OCI-LY1 (cell line): ENCODE results near the gene TANC1.

ENCODE experiments used
- H2AFZ ChIP-seq: fragments of 200-600 bp; sonication (generic), shearing (Covaris generic); 2 replicates; pipeline ENCODE4 v1.6.0; 2014; ENCODE audit warnings: antibody characterized with exemption, mild to moderate bottlenecking, low read length
- H3F3A ChIP-seq: fragments of 200-600 bp; sonication (generic), shearing (Covaris generic); 2 replicates; pipeline ENCODE4 v1.6.0; 2014; ENCODE audit warnings: mild to moderate bottlenecking, antibody characterized with exemption, low read length, moderate library complexity; ENCODE audit not compliant: insufficient read depth
- H3K27ac ChIP-seq: fragments of 200-600 bp; sonication (generic); 2 replicates; pipeline ENCODE4 v1.5.1; 2014; ENCODE audit warnings: low read length, mixed run types, mild to moderate bottlenecking, low read depth; ENCODE audit not compliant: poor library complexity, severe bottlenecking
- H3K27me3 ChIP-seq: fragments of 200-600 bp; sonication (generic); 2 replicates; pipeline ENCODE4 v1.6.0; 2014; ENCODE audit warnings: antibody characterized with exemption, mild to moderate bottlenecking, low read length, moderate library complexity; ENCODE audit not compliant: insufficient read depth
- H3K36me3 ChIP-seq: fragments of 200-600 bp; sonication (generic); 2 replicates; pipeline ENCODE4 v1.6.1; 2014; ENCODE audit warnings: mild to moderate bottlenecking, antibody characterized with exemption, low read length, moderate library complexity, mixed read lengths; ENCODE audit not compliant: insufficient read depth
- H3K4me1 ChIP-seq: fragments of 200-600 bp; sonication (generic); 2 replicates; pipeline ENCODE4 v1.5.1; 2014; ENCODE audit warnings: mild to moderate bottlenecking, low read length, moderate library complexity; ENCODE audit not compliant: insufficient read depth, severe bottlenecking
- H3K4me2 ChIP-seq: fragments of 200-600 bp; sonication (generic), shearing (Covaris generic); 2 replicates; pipeline ENCODE4 v1.6.1; 2014; ENCODE audit warnings: low read length
- H3K4me3 ChIP-seq: fragments of 200-600 bp; sonication (generic); 2 replicates; pipeline ENCODE4 v1.5.1; 2014; ENCODE audit warnings: low read length, low read depth, mild to moderate bottlenecking, mixed read lengths; ENCODE audit not compliant: poor library complexity, severe bottlenecking
- H3K79me2 ChIP-seq: fragments of 200-600 bp; shearing (Covaris generic); 2 replicates; pipeline ENCODE4 v1.6.1; 2016; ENCODE audit warnings: mixed run types, low read length, mixed read lengths; ENCODE audit not compliant: insufficient read depth
- H3K9ac ChIP-seq: fragments of 200-600 bp; sonication (generic), shearing (Covaris generic); 2 replicates; pipeline ENCODE4 v1.6.1; 2014; ENCODE audit warnings: mild to moderate bottlenecking, low read length, mixed read lengths
- H3K9me2 ChIP-seq: fragments of 200-600 bp; sonication (generic), shearing (Covaris generic); 2 replicates; pipeline ENCODE4 v1.6.1; 2014; ENCODE audit warnings: low read depth, mild to moderate bottlenecking, low read length, mixed read lengths
- H3K9me3 ChIP-seq: fragments of 200-600 bp; shearing (Covaris generic); 2 replicates; pipeline ENCODE4 v1.6.1; 2014; ENCODE audit warnings: low read length, mixed read lengths
- H4K20me1 ChIP-seq: fragments of 200-600 bp; sonication (generic), shearing (Covaris generic); 2 replicates; pipeline ENCODE4 v1.6.0; 2016; ENCODE audit warnings: mild to moderate bottlenecking, low read length; ENCODE audit not compliant: insufficient read depth
- CTCF ChIP-seq: fragments of 200-600 bp; sonication (generic), shearing (Covaris generic); IDR thresholded peaks from 2 replicates; pipeline ENCODE4 v1.5.1; 2017; ENCODE audit warnings: mild to moderate bottlenecking, antibody characterized with exemption, low read length, moderate library complexity, mixed read lengths
- EZH2 ChIP-seq: fragments of 200-600 bp; sonication (generic), shearing (Covaris generic); IDR thresholded peaks from 2 replicates; pipeline ENCODE4 v1.8.0; 2017; ENCODE audit warnings: borderline replicate concordance, mixed run types, mild to moderate bottlenecking, antibody characterized with exemption, low read length, moderate library complexity, mixed read lengths

TANC1 gene

DNA sequence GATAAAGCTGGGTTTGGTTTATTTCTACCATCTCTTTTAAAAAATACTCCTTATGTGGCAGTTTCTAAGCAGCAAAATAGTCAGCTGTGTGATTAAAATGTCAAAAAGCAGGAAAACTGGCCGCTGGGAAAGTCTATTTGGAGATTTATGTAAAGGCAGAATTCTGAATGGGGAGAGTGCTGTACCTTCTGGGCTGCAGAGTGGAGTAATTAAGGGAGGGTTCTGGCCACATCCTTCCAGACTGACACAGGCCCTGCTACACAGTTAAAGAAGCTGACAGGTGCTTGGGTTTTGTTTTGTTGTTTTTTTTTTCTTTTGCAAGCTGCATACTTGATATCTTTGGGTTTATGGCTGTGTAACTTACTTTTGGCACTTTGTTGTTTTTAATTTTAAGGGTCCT is 160.8 kb downstream of the TANC1 start:
- H3K4me2 ChIP-seq, result no peak overlapping the region
- H3K36me3 ChIP-seq, result no peaks in the 10 kb centered on the region
- peaks cover 8% of the 10 kb centered on the region for H3K4me1 ChIP-seq

DNA sequence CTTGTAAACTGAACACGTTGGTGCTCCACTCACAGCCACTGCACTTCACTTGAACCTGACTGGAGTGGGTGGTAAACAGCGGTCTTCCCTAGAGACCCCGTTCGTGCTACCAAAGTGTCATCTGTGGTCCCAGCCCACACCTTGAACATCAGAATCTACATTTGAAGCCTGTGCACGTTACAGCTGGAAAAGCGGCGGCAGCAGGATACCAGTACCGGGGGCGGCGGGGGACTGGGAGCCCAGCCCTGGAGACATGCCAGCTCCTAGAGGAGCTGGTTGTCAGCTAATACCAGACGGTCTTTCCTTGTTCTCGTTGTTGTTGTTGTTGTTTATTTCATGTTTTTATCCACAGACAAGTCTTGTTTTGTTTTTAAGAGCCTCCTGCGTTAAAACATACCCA is 161.4 kb downstream of the TANC1 start:
- no peak overlapping the region for H2AFZ ChIP-seq
- H4K20me1 ChIP-seq, result no peaks in the 10 kb centered on the region
- no peaks in the 10 kb centered on the region for H3K9me2 ChIP-seq
- no peaks in the 10 kb centered on the region for H3K9me3 ChIP-seq
- H3K27ac ChIP-seq, result no peak overlapping the region
- H3K4me2 ChIP-seq, result no peak overlapping the region
- H3K27me3 ChIP-seq, result no peaks in the 10 kb centered on the region
- no peaks in the 10 kb centered on the region for H3F3A ChIP-seq
- H3K79me2 ChIP-seq, result no peaks in the 10 kb centered on the region
- no peak overlapping the region for H3K4me3 ChIP-seq
- no peak for TF ChIP-seq EZH2
- TF ChIP-seq CTCF, result no peak
- H3K36me3 ChIP-seq, result no peaks in the 10 kb centered on the region
- H3K9ac ChIP-seq, result no peak overlapping the region
- H3K4me1 ChIP-seq, result peaks cover 3% of the 10 kb centered on the region

More for the DNA sequence above, 160.8 kb downstream of the TANC1 start:
- no peaks in the 10 kb centered on the region for H4K20me1 ChIP-seq
- H3K79me2 ChIP-seq, result no peaks in the 10 kb centered on the region
- H3K9ac ChIP-seq, result no peak overlapping the region
- H3F3A ChIP-seq, result no peaks in the 10 kb centered on the region
- H3K27ac ChIP-seq, result no peak overlapping the region
- no peak overlapping the region for H2AFZ ChIP-seq
- no peaks in the 10 kb centered on the region for H3K27me3 ChIP-seq
- H3K4me3 ChIP-seq, result no peak overlapping the region
- TF ChIP-seq CTCF (no peak), EZH2 (no peak)
- no peaks in the 10 kb centered on the region for H3K9me2 ChIP-seq
- no peaks in the 10 kb centered on the region for H3K9me3 ChIP-seq

DNA sequence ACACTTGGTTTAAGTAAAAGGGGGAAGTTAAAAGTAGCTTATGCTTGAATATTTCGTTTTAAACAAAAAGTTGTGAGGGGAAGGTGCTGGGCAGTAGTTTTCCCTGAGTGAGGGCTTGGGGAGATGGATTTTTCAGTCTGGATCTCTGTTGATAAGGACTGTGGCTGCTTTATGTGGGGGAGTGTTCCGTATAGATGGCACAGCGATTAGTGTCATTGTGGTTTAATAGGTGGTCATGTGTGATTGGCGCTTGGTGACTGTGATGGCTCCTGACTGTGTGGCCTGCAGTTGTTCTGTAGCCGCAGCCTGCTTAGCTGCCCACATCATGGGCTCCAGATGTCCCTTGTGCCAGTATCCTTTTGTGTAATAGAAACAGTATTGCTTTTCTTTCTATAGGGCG is 161.9 kb downstream of the TANC1 start:
- H3K9me3 ChIP-seq, result no peaks in the 10 kb centered on the region
- no peaks in the 10 kb centered on the region for H3K36me3 ChIP-seq
- H3K4me3 ChIP-seq, result no peak overlapping the region
- no peaks in the 10 kb centered on the region for H3K9me2 ChIP-seq
- no peak overlapping the region for H3K9ac ChIP-seq
- no peaks in the 10 kb centered on the region for H4K20me1 ChIP-seq
- H3K4me2 ChIP-seq, result no peak overlapping the region
- H3K79me2 ChIP-seq, result no peaks in the 10 kb centered on the region
- H3K27me3 ChIP-seq, result no peaks in the 10 kb centered on the region
- H3K4me1 ChIP-seq, result no peaks in the 10 kb centered on the region
- H3K27ac ChIP-seq, result no peak overlapping the region
- TF ChIP-seq CTCF (no peak), EZH2 (no peak)
- no peak overlapping the region for H2AFZ ChIP-seq
- H3F3A ChIP-seq, result no peaks in the 10 kb centered on the region
